Loucy (cell line): ENCODE data around the gene SCFD2.

Experiments
- CTCF ChIP-seq: fragments of 200-600 bp; sonication (generic); conservative IDR thresholded peaks from 2 replicates; pipeline ENCODE4 v1.5.1; 2014; ENCODE audit warnings: mild to moderate bottlenecking, antibody characterized with exemption, low read length
- EZH2phosphoT487 ChIP-seq: fragments of 200-600 bp; IDR thresholded peaks from 2 replicates; pipeline ENCODE4 v1.6.1; 2018; ENCODE audit warnings: antibody characterized with exemption, mild to moderate bottlenecking, moderate library complexity, borderline replicate concordance

- TF ChIP-seq CTCF (no peak), EZH2phosphoT487 (no peak)
These were observed 16.8 kb downstream of the SCFD2 start for GRCh38 chr4:53349091-53349491.
